GM19455 (cell line): ENCODE measurements around the gene PARP3.

ENCODE experiments used
- ATAC-seq: cut with Tn5 transposase; IDR thresholded peaks from one replicate; pipeline ENCODE4 v1.9.1; 2021; ENCODE audit not compliant: unreplicated experiment

PARP3 gene

DNA sequence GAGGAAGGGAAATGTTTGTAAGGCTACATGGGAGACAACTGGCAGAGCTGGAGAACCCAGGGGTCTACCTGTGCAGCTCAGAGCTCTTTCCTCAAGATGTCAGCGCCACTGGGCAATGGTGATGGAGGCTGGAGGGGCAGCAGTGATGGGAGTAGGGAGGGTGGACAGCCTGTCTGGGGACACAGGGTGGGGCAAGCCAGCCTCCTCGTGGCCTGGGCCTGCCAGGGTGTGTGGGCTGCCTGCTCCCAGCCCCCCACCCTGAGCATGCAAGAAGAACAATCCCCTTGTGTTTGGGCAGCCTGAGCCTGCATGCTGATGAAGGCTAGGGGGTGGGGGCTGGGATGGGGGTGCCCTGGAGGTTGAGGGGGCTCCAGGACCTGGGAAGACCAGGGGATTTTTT, 23.9 kb downstream of the PARP3 start:
- no peak for ATAC-seq

DNA sequence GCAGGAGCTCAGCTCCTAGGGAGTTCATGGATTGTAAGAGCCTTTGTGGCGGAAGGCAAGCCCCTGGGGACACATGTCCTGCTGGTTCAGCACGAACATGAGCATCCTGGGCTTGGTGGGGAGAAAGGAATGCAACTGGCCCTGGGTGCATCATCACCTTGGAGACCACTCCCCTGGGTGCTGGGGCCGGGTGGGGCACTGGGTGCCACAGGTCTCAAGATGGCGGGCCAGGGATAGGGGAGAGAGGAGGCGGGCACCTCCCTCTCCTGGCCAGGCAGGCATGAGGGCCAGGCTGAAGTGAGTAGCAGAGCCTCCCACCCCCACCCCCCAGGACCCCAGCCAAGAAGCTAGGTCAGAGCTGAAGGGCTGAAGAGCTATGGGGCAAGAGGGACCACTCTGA, 24.3 kb downstream of the PARP3 start:
- no peak for ATAC-seq

GRCh38 chr3:51966922-51967383, 24.8 kb downstream of the PARP3 start:
- peak; percentile 41 for ATAC-seq

- peak; percentile 58 for ATAC-seq
Measured at GRCh38 chr3:51967384-51968169, 25.4 kb downstream of the PARP3 start, which contains the start of gene PCBP4. Gene PCBP4, minus strand, starts transcription at chr3:51967454. Its CDS starts 6,214 bp downstream, at chr3:51961240.

GRCh38 chr3:51968170-51968775, 26.1 kb downstream of the PARP3 start:
- ATAC-seq, result no peak

DNA sequence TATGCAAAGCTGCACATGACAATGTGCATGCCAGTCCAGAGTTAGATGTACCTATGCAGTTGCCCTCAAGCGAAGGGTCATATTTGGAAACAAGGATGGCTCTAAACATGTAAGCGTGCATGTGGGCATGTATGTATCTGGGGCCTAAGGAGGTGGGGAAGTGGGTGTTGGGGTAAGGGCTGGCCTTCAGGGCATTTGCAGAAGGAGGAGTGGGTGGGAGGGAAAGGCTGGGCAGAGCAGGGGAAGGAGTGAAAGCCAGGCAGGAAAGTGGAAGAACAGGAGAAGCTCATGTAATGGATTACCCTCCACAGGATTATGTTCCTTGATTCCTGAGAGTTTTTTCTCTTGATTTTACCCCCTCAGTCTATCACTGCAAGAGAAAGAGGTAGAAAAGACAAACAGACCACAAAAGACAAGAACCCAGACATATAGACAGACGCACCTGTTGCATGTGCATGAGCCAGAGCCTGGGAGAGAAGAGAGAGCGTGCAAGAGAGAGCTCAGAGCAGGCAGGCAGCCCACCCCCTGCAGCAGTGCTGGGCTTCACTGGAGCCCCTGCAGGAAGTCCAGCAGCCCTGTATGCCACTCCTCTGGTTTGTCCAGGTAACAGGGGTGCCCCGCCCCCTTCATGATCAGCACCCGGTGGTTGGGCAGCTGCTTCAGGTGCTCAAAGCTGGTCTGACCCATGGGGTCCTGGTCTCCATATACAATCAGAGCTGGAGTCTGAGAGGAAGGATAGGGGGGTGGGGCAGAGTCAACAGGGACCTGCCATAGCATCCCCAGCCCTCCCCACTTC, 26.9 kb downstream of the PARP3 start:
- ATAC-seq, result no peak

DNA sequence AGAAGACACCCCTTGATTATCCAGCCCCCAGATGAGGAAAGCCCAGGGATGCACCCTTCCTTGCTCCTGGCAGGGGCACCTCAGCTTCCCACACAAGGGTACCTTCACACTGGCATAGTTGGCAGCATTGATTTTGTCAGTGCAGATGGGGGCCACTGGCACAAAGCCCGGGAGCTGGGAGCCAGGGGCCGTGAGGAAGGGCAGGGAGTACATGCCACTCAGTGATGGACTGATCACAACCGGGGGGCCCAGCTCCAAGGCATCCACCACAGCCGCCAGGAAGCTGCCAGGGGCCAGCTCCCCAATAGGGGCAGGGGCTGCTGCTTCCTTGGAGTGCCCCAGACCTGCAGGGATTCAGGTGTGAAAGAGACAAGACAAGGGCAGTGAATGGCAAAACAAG, 27.7 kb downstream of the PARP3 start:
- no peak for ATAC-seq

- no peak for ATAC-seq
Measured at GRCh38 chr3:51970606-51971300, 28.6 kb downstream of the PARP3 start.

DNA sequence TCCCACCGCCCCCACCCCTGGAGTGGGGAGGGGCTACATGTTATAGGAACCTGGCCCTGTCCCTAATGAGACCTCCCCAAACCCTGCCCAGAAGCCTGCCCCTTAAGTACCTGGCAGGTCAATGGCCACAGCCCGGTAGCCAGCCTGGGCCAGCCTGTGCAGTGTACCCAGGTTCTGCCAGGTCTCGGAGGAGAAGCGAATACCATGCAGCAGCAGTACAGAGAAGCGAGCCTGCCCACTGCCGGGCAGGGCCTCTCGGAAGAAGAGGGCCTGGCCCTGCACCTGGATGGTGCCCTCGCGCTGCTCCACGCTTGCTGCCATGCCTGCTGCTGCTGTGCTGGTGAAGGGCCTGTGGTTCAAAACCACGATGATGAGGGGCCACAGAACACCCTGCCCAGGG, 29.2 kb downstream of the PARP3 start:
- no peak for ATAC-seq

GRCh38 chr3:51974277-51974962, 32.3 kb downstream of the PARP3 start:
- ATAC-seq, result no peak

GRCh38 chr3:51974963-51975851, 33.0 kb downstream of the PARP3 start, which contains the start of gene ABHD14A:
Gene ABHD14A, plus strand, starts transcription at chr3:51975064. Its CDS starts 72 bp downstream, at chr3:51975136.
- ATAC-seq, result peak; percentile 50

GRCh38 chr3:51975852-51976549, 33.8 kb downstream of the PARP3 start:
- ATAC-seq, result no peak

- no peak for ATAC-seq
Measured at GRCh38 chr3:51977446-51978142, 35.4 kb downstream of the PARP3 start.

GRCh38 chr3:51978143-51978502, 36.0 kb downstream of the PARP3 start:
- ATAC-seq, result no peak

DNA sequence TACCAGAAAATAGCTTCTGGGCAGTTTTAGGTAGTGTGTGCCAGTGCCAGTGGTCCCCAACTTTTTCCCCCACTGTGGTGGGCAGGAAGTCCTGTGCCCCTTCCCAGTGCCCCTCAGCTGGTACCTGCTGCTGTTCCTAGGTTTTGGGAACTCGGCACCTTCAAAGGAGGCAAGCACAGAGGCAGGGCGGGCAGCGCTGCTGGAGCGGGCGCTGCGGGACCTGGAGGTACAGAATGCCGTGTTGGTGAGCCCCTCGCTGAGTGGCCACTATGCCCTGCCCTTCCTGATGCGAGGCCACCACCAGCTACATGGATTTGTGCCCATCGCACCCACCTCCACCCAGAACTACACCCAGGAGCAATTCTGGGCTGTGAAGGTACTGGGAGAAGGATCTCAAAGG, 38.1 kb downstream of the PARP3 start:
- ATAC-seq, result no peak

- peak; percentile 37 for ATAC-seq
Measured at GRCh38 chr3:51982352-51982837, 40.2 kb downstream of the PARP3 start.

- ATAC-seq, result peak; percentile 68
Measured at GRCh38 chr3:51982838-51983577, 40.8 kb downstream of the PARP3 start, which contains the start of gene ACY1. Gene ACY1, plus strand, starts transcription at chr3:51983535. Its CDS starts 530 bp downstream, at chr3:51984065.
